Measurements from ENCODE around the gene CBX1. TPM values are rescaled to one million over a fixed set of nuclear protein-coding genes. Genes with fewer than 3 reads are reported as not detected.
"Not testable (repeated sequence)": the region's sequence is repeated elsewhere in the genome, so short reads cannot be mapped to it uniquely, and the experiment has no call there.

The CBX1 gene
- total and polyA plus RNA-seq, 10 of the 15 experiments (the other 5 are each of a cell fraction or from before 2014, with no cell fraction given): 11.8 to 99.2 (median 43.5) TPM

DNA sequence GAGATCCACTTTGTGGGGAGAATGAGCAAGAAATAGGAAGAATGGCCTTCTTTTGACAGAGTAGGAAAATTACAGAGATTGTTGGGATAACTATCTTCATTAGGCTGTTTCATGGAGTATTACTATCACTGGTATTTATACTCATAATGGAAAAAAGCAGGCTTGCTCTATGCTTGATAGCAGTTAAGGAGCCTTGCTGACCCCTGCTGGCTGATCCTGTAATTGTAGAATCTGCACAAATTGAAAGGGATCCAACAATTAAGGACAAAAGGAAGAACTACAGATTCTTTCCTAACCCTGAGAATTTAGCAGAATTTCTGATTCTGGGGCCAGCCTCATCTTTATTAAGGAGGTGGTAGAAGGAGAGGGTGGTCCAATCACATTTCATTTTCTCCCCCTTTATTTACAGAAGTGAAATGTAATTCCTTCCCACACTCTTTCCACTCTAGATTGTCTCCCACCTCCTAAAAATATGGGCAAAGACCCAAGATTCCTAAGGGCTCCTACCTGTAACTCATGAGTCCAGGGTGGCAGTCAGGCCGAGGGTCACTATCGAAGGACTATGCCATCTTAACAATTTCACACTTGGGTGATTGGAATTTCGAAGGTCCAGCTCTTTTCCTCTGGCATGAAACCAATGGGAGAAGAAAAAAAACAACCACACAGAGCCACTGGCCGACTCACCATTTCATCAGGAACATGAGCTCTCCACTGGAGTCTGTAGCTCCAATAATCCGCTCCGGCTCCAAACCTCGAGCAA lies 26.8 kb downstream of the CBX1 start (continued):
- no peak for TF ChIP-seq BHLHE40 (IDR thresholded peaks at IDR 0.05; ENCODE audit: borderline replicate concordance in 1 of 2, low read depth in 2 of 2, low read length in 1 of 2)

DNA sequence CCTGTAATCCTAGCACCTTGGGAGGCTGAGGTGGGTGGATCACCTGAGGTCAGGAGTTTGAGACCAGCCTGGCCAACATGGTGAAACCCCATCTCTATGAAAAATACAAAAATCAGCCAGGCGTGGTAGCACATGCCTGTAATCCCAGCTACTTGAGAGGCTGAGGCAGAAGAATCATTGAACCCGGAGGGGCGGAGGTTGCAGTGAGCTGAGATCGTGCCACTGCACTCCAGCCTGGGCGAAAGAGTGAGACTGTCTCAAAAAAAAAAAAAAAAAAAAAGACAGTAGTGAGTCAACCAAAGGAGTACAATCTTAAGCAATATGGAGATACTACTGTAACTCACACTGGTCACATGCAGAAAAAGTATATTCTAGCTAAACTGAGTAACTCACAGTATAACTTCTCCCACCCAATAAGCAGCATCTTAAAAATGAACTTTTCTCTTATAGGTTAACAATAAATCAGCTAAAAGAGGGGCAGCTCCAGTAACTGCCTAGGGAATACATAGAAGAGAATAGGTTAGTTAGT lies 27.6 kb downstream of the CBX1 start:
- DNase-seq (ENCODE audit: low read depth, low spot score); in situ Hi-C loops (cut with MboI); H3K79me2 ChIP-seq (ENCODE audit: control insufficient read depth, insufficient read depth, low read length); H3K4me2 ChIP-seq (ENCODE audit: control insufficient read depth, insufficient read depth); H3K9ac ChIP-seq (ENCODE audit: control insufficient read depth, insufficient read depth, low read length); BruUV-seq (replicated peaks); H3K4me1 ChIP-seq (ENCODE audit: control insufficient read depth, insufficient read depth, low read length); FAIRE-seq; H3K4me3 ChIP-seq; H4K20me1 ChIP-seq (ENCODE audit: control insufficient read depth, insufficient read depth); ATAC-seq; H3K27ac ChIP-seq (ENCODE audit: control insufficient read depth, insufficient read depth); H2AFZ ChIP-seq (ENCODE audit: control insufficient read depth, low read depth, low read length); H3K27me3 ChIP-seq (replicated peaks in 1 of 2; ENCODE audit: control insufficient read depth in 2 of 2, insufficient read depth in 2 of 2, low read length in 1 of 2); H3K9me3 ChIP-seq (replicated peaks; ENCODE audit: control insufficient read depth, insufficient read depth, low read length): not testable (repeated sequence)
- RAD21 ChIA-PET (ENCODE audit: unreplicated experiment): interaction anchor here (0.6 to 9.2 kb wide), 6 partner anchors 39 to 173 kb away, joined by 3 to 117 read pairs (median 4); no protein-coding TSS in a partner anchor
- peaks cover 10 to 14% of the 10 kb centered on the region in 2 experiments; a peak in 3 of 4 replicates for H3K36me3 ChIP-seq (ENCODE audit: control insufficient read depth in 2 of 2, insufficient read depth in 2 of 2, low read length in 1 of 2)
- CTCF ChIA-PET: interaction anchor here (0.6 to 17.1 kb wide), 21 partner anchors 9 to 545 kb away, joined by 3 to 525 read pairs (median 6); partner anchors contain the start of genes CBX1 and SNX11
- WGBS (ENCODE audit: insufficient coverage, insufficient replicate concordance, low lambda C conversion rate, missing lambda C conversion rate): 98% methylated on average over 4 of the region's 5 CpGs
- SMC1A ChIA-PET (ENCODE audit: uncharacterized antibody, unreplicated experiment): interaction anchor here (0.8 to 11.1 kb wide), 9 partner anchors 17 to 55 kb away, joined by 3 to 205 read pairs (median 9); partner anchors contain the start of gene NFE2L1
- intact Hi-C loops (cut with micrococcal nuclease; ENCODE audit: unreplicated experiment): loop anchor here (1.0 kb wide), 1 partner anchor 47 kb away; no protein-coding TSS in a partner anchor
- POLR2A ChIA-PET: interaction anchor here (0.6 to 1.6 kb wide), 4 partner anchors 17 to 70 kb away, joined by 4 to 6 read pairs (median 4); no protein-coding TSS in a partner anchor

DNA sequence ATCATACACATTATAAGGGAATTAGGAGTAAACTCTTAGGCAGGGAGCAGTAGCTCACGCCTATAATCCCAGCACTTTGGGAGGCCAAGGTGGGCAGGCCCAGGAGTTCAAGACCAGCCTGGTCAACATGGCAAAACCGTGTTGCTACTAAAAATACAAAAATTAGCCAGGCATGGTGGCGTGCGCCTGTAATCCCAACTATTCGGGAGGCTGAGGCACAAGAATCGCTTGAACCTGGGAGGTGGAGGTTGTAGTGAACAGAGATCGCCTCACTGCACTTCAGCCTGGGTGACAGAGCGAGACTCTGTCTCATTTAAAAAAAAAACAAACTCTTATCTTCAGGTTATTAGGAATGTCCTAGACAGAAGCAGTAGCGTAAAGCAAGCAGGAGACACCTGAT lies 28.5 kb downstream of the CBX1 start:
- CTCF ChIA-PET: interaction anchor here (0.7 to 17.1 kb wide), 15 partner anchors 7 to 261 kb away, joined by 3 to 525 read pairs (median 5); partner anchors contain the start of genes CBX1, CDK5RAP3 and SNX11
- H2AFZ ChIP-seq (ENCODE audit: control insufficient read depth, low read depth, low read length); intact Hi-C loops (cut with micrococcal nuclease; ENCODE audit: unreplicated experiment); H3K27me3 ChIP-seq (replicated peaks in 1 of 2; ENCODE audit: control insufficient read depth in 2 of 2, insufficient read depth in 2 of 2, low read length in 1 of 2); DNase-seq (ENCODE audit: low read depth, low spot score); in situ Hi-C loops (cut with MboI); H4K20me1 ChIP-seq (ENCODE audit: control insufficient read depth, insufficient read depth); H3K9ac ChIP-seq (ENCODE audit: control insufficient read depth, insufficient read depth, low read length); FAIRE-seq; H3K4me1 ChIP-seq (ENCODE audit: control insufficient read depth, insufficient read depth, low read length); H3K79me2 ChIP-seq (ENCODE audit: control insufficient read depth, insufficient read depth, low read length); H3K4me2 ChIP-seq (ENCODE audit: control insufficient read depth, insufficient read depth); BruUV-seq (replicated peaks); H3K27ac ChIP-seq (ENCODE audit: control insufficient read depth, insufficient read depth); ATAC-seq; H3K9me3 ChIP-seq (replicated peaks; ENCODE audit: control insufficient read depth, insufficient read depth, low read length); H3K4me3 ChIP-seq: not testable (repeated sequence)
- POLR2A ChIA-PET: interaction anchor here (0.5 to 1.4 kb wide), 3 partner anchors 40 to 443 kb away, joined by 3 to 9 read pairs (median 4); no protein-coding TSS in a partner anchor
- SMC1A ChIA-PET (ENCODE audit: uncharacterized antibody, unreplicated experiment): interaction anchor here (1.5 to 11.1 kb wide), 5 partner anchors 24 to 56 kb away, joined by 5 to 205 read pairs (median 14); partner anchors contain the start of gene NFE2L1
- 97% methylated on average over 9 of the region's 9 CpGs for WGBS (ENCODE audit: insufficient coverage, insufficient replicate concordance, low lambda C conversion rate, missing lambda C conversion rate)
- H3K36me3 ChIP-seq (ENCODE audit: control insufficient read depth in 2 of 2, insufficient read depth in 2 of 2, low read length in 1 of 2): peaks cover 10 to 16% of the 10 kb centered on the region in 2 experiments; a peak in 3 of 4 replicates
- RAD21 ChIA-PET (ENCODE audit: unreplicated experiment): interaction anchor here (9.2 kb wide), 1 partner anchor 46 kb away, joined by 117 read pairs; no protein-coding TSS in a partner anchor
